Esophagus (tissue), 2 donors: ENCODE measurements around the gene ATP8A2. TPM values are rescaled to one million over a fixed set of nuclear protein-coding genes. Genes with fewer than 3 reads are reported as not detected.
"Not testable (repeated sequence)": the region's sequence is repeated elsewhere in the genome, so short reads cannot be mapped to it uniquely, and the experiment has no call there.

Source experiments
- H3K27ac ChIP-seq, 2 donors: one replicate each; pipeline ENCODE4 v1.5.1; 2013; ENCODE audit warnings: low read depth in 2 of 2, mild to moderate bottlenecking in 2 of 2, inconsistent platforms in 1 of 2, low read length in 1 of 2, moderate library complexity in 1 of 2
- H3K27me3 ChIP-seq, 2 donors: one replicate each; pipeline ENCODE4 v1.6.1; 2013; ENCODE audit warnings: low read length in 2 of 2, control low read depth in 1 of 2, mild to moderate bottlenecking in 1 of 2; ENCODE audit not compliant: insufficient read depth in 2 of 2, control insufficient read depth in 1 of 2
- H3K36me3 ChIP-seq, 2 donors: one replicate each; pipeline ENCODE4 v1.6.1; 2013; ENCODE audit warnings: low read length in 1 of 2; ENCODE audit not compliant: control insufficient read depth in 2 of 2, insufficient read depth in 2 of 2
- H3K4me1 ChIP-seq, 2 donors: one replicate each; pipeline ENCODE4 v1.6.1; 2013; ENCODE audit warnings: low read length in 1 of 2; ENCODE audit not compliant: control insufficient read depth in 2 of 2, insufficient read depth in 2 of 2
- H3K4me3 ChIP-seq, 2 donors: one replicate each; pipeline ENCODE4 v1.5.1; 2013; ENCODE audit warnings: low read length in 2 of 2, mild to moderate bottlenecking in 2 of 2, low read depth in 1 of 2, moderate library complexity in 1 of 2
- H3K9me3 ChIP-seq, 2 donors: one replicate each; pipeline ENCODE4 v1.6.1; 2013; ENCODE audit warnings: mild to moderate bottlenecking in 2 of 2, low read depth in 1 of 2, low read length in 1 of 2, moderate library complexity in 1 of 2; ENCODE audit not compliant: control insufficient read depth in 2 of 2, insufficient read depth in 1 of 2
- WGBS, 2 donors: extraction: QIAGEN DNeasy Blood & Tissue Kit; methylation state at CpG; one replicate each; pipeline ENCODE4 v1.1.7; 2013; 5-methylcytosine and 5-hydroxymethylcytosine counted together
- polyA plus RNA-seq, 2 donors: library from polyadenylated mRNA; stranded (reverse); fragments of 200-250 nt; gene quantifications; one replicate each; pipeline ENCODE4 v1.2.3, GENCODE V29; 2013
- donor health status: healthy with polysubstance abuse.
- donor health status: Bipolar disorder and iron deficiency.

Gene ATP8A2
- polyA plus RNA-seq, 2 donors = 0.01 TPM; not detected in 1

DNA sequence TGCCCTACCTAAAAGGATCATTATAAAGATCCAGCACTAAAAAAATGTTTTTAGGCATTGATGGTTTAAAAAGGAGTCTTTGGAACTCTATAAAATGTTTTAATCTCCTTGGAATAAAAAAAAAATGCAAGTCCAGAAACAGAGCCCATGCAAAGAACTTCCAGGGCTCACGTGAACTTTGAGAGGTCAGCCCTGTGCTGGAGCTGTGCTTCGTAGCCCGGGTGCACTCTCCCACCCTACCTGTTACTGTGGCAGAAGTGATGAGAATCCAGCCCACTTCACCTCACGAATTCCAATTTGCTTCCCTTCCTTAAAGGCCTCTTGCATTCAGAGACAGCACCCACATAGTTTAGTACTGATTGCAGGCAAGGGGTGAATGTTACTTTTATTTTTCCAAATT is 412.3 kb downstream of the ATP8A2 start:
- 63% methylated on average over 4 of the region's 4 CpGs for WGBS, 2 donors
- Histone ChIP-seq H3K4me1 (no peaks in the 10 kb centered on the region), H3K9me3 (no peaks in the 10 kb centered on the region), H3K27me3 (no peaks in the 10 kb centered on the region), H3K27ac (no peak overlapping the region), H3K36me3 (no peaks in the 10 kb centered on the region), H3K4me3 (no peak overlapping the region)

DNA sequence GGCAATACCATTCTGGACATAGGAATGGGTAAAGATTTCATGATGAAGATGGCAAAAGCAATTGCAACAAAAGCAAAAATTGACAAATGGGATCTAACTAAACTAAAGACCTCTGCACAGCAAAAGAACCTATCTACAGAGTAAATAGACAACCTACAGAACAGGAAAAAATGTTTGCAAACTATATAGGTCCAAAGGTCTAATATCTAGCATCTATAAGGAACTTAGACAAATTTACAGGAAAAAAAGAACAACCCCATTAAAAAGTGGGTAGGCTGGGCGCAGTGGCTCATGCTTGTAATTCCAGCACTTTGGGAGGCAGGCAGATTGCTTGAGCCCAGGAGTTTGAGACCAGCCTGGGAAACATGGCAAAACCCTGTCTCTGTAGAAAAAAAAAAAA is 418.4 kb downstream of the ATP8A2 start:
- H3K27ac ChIP-seq, H3K4me3 ChIP-seq, H3K9me3 ChIP-seq, H3K4me1 ChIP-seq, H3K27me3 ChIP-seq, H3K36me3 ChIP-seq: not testable (repeated sequence)
- WGBS, 2 donors = 97 to 98% methylated on average over 1 of the region's 1 CpG

DNA sequence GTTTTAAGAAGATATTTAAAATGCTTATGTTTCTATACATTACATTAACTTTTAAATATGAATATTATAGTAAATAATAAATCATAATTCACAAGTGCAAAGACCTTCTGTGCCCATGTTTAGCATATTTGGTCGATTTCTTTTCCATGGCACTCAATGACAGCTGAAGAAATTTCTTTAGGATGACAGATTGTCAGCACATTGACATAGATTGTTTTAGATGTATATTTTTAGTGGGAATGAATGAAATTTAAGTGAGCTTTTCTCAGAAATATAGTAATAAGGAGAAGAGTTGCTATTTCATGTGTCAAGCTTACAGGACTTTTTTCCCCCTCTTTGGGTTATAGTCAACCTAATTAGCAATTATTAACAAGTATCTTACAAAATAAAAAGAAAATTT is 423.5 kb downstream of the ATP8A2 start:
- 82 to 83% methylated on average over 1 of the region's 1 CpG for WGBS, 2 donors
- H3K4me1 ChIP-seq = no peaks in the 10 kb centered on the region
- H3K27me3 ChIP-seq = no peaks in the 10 kb centered on the region
- no peaks in the 10 kb centered on the region for H3K9me3 ChIP-seq
- H3K27ac ChIP-seq = no peak overlapping the region
- no peak overlapping the region for H3K4me3 ChIP-seq
- no peaks in the 10 kb centered on the region for H3K36me3 ChIP-seq

DNA sequence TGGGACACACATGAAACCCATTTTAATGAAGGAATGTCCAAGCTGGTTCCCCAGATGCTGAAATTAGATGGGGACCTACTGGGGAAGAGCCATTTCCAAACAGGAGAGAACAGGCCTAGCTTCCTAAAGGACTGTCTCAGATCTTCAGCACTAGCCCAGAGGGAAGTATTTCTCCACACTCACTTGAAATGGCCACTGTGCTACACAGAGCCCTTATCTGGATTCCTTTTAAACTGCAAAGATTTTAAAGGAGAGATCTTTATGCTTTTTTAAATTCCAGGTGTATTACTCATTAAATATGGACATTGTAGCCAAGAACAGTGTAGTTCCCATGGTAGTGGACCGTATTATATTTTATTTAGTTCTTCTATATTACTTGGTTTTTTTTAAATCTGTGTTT is 424.7 kb downstream of the ATP8A2 start:
- H3K27ac ChIP-seq = no peak overlapping the region

DNA sequence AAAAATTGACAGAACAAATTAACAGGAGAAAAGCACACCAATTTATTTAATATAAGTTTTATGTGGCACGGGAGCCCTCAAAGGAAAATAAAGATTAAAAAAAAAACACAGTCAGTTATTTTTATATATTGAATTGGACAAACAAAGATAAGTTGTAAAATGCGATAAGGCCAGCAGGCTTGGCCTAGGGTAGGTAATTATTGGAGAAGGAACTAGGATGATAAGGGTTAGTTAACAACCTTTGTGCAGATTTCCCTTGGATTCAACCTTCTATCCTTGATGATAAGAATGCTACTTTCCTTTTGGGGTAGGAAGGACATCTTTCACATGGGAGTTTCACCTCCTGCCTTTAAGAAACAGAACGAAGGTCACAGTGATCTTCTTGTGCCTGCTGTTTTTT is 427.2 kb downstream of the ATP8A2 start:
- H3K27ac ChIP-seq = no peak overlapping the region
- H3K4me1 ChIP-seq = no peaks in the 10 kb centered on the region
- WGBS, 2 donors = 81 to 91% methylated on average over 3 of the region's 3 CpGs
- H3K9me3 ChIP-seq = no peaks in the 10 kb centered on the region
- no peaks in the 10 kb centered on the region for H3K27me3 ChIP-seq
- no peaks in the 10 kb centered on the region for H3K36me3 ChIP-seq
- no peak overlapping the region for H3K4me3 ChIP-seq

More for the DNA sequence above, 424.7 kb downstream of the ATP8A2 start:
- 86 to 93% methylated on average over 1 of the region's 1 CpG for WGBS, 2 donors
- no peaks in the 10 kb centered on the region for H3K9me3 ChIP-seq
- no peaks in the 10 kb centered on the region for H3K36me3 ChIP-seq
- H3K27me3 ChIP-seq = no peaks in the 10 kb centered on the region
- no peaks in the 10 kb centered on the region for H3K4me1 ChIP-seq
- no peak overlapping the region for H3K4me3 ChIP-seq

- Histone ChIP-seq H3K27ac (no peak overlapping the region), H3K4me1 (no peaks in the 10 kb centered on the region), H3K27me3 (no peaks in the 10 kb centered on the region), H3K4me3 (no peak overlapping the region), H3K36me3 (no peaks in the 10 kb centered on the region), H3K9me3 (no peaks in the 10 kb centered on the region)
- 89 to 91% methylated on average over 3 of the region's 3 CpGs for WGBS, 2 donors
Observed at GRCh38 chr13:25800523-25800922, 428.7 kb downstream of the ATP8A2 start.

GRCh38 chr13:25802579-25802978 is 430.8 kb downstream of the ATP8A2 start:
- H3K27ac ChIP-seq = no peak overlapping the region
- H3K36me3 ChIP-seq = no peaks in the 10 kb centered on the region
- no peaks in the 10 kb centered on the region for H3K27me3 ChIP-seq
- H3K4me1 ChIP-seq = no peaks in the 10 kb centered on the region
- H3K9me3 ChIP-seq = peaks cover 0 to 2% of the 10 kb centered on the region in 2 donors
- WGBS, 2 donors = 64 to 69% methylated on average over 3 of the region's 3 CpGs
- no peak overlapping the region for H3K4me3 ChIP-seq

- Histone ChIP-seq H3K9me3 (peaks cover 0 to 2% of the 10 kb centered on the region in 2 donors), H3K36me3 (no peaks in the 10 kb centered on the region), H3K4me1 (no peaks in the 10 kb centered on the region), H3K4me3 (no peak overlapping the region), H3K27me3 (no peaks in the 10 kb centered on the region), H3K27ac (no peak overlapping the region)
- WGBS, 2 donors = 64 to 71% methylated on average over 3 of the region's 3 CpGs
Observed at GRCh38 chr13:25803641-25804040, 431.9 kb downstream of the ATP8A2 start.

- WGBS, 2 donors = 72 to 74% methylated on average over 4 of the region's 4 CpGs
- no peaks in the 10 kb centered on the region for H3K36me3 ChIP-seq
- H3K4me3 ChIP-seq = no peak overlapping the region
- H3K9me3 ChIP-seq = peaks cover 0 to 2% of the 10 kb centered on the region in 2 donors
- no peaks in the 10 kb centered on the region for H3K4me1 ChIP-seq
- no peaks in the 10 kb centered on the region for H3K27me3 ChIP-seq
- H3K27ac ChIP-seq = no peak overlapping the region
Observed at GRCh38 chr13:25806264-25806974, 434.6 kb downstream of the ATP8A2 start.

DNA sequence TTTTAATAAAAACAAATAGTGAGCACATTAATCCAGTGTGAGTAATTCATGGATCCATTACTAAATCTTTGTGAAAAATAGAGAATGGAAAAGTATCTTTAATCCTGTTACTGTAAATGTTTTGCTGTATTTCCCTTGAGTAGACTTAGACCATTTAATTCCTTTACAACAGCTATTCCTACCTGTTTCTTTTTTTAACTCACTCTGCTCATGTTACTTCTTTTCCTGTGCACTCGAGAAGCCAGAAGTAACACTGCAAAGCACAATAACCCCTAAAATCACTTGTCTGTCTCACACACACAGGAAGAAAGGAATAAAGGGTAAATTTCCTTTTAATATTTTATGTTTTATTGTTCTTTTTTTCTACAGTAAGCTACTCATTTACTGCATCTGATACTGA is 435.8 kb downstream of the ATP8A2 start:
- WGBS, 2 donors = 59 to 70% methylated on average over 1 of the region's 1 CpG
- Histone ChIP-seq H3K4me1 (no peaks in the 10 kb centered on the region), H3K36me3 (no peaks in the 10 kb centered on the region), H3K9me3 (peaks cover 0 to 4% of the 10 kb centered on the region in 2 donors), H3K27me3 (no peaks in the 10 kb centered on the region), H3K4me3 (no peak overlapping the region), H3K27ac (no peak overlapping the region)
